Stimulated activated CD8-positive, alpha-beta memory T cell treated with anti-CD3 and anti-CD28 coated beads, Interleukin-2, amount 100 ng/mL, for 1 hour (primary cell): ENCODE measurements around the gene SELENOT.

Experiments used
- DNase-seq, 2 donors: peaks; one replicate each; pipeline ENCODE4 v3.0.0-alpha.2; 2020; ENCODE audit warnings: low read depth in 2 of 2

SELENOT gene

DNA sequence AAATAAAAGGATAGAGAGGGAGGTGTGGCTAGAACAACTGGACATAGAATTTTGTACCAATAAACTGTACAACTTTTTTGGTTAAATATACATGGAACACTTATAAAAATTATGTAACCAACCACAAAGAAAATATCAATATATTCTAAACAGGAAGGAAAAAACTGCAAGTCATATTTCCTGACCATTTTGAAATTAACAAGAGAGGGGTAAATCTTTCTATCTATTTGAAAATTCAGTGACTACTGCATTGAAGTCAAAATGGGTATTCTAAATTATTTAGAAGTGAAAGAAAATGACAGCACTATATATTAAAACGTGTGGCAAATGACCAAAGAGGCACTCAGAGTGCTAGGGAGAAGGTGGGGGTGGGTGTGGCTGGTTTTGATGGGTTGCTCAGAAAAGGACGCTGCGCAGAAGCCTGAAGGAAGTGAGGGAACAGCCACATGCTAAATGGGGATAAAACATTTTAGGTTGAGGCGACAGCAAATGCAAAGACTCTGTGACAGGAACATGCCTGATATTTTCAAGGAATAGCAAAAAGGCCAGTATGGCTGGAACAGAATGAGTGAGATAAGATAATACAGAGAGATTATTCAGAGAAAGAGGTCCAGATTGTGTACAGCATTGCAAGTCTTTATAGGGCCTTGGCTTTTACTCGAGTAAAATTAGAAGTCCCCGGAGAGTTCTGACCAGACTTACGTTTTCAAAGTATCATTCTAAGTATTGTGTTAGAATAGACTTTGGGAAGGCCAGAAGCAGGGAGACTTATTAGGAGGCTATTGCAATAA is 59.5 kb downstream of the SELENOT start:
- DNase-seq = no peak

DNA sequence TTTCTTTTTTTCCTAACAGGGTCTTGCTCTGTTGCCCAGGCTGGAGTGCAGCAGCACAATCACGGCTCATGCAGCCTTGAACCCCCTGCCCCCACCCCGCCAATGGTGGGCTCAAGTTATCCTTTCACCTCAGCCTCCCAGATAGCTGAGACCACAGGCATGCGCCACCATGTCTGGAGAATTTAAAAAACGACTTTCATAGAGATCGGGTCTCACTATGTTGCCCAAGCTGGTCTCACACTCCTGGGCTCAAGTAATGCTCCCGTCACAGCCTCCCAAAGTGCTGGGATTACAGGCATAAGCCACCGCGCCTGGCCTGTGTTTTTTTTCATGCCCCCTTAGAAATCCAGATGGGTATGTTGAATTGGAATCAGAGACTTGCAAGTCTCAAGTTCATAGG is 60.3 kb downstream of the SELENOT start:
- DNase-seq = no peak

DNA sequence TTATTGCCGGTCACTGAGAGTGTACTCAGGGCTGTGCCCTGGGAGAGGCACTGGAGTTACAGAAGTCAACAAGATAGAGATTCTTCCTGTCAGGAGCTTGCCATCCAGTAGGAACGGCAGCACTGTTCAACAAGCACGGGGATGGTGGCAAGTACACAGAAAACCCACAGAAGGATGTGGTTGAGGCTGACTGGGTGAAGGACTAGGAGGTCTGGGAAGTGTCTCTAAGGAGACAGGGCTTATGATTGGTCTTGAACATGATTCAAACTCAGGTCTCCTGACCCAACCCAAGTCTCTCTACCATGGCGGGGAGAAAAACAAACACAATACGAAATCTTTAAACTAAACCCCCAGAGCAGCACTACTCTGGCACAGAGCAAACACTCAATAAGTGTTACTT is 63.0 kb downstream of the SELENOT start:
- no peak for DNase-seq

DNA sequence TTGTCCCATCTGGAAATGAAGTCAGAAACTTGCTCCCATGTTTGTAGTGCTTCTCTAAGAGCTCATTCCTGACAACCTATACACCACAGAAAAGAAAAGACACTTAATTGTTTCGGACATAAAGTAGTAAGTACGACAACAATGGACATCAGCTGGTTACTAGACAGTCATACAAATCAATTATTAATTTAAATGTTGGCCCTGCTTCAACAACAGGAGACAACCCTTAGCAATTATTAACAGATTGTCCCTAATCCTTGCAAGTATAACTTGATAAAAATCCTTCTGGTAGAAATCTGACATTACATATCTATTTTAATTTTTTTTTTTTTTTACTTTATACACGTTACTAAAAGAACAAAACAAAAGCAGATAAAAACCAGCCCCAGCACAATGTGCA is 70.8 kb downstream of the SELENOT start:
- DNase-seq = no peak

DNA sequence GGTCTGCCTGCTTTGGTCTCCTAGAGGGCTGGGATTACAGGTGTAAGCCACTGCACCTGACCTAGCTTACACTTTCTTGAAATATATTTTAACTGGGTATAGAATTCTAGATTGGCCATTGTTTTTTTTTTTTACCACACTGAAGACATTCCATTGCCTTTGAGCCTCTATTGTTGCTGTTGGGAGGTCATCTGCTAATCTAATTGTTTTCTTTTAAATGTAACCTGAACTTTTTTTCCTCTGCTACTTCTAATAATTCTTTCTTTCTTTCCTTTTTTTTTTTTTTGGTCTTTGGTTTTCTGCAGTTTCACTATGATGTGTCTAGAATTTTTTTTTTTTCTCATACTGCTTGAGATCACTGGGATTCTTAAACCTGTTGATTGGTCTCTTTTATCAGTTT is 72.5 kb downstream of the SELENOT start:
- DNase-seq = no peak
